GM13977 (cell line): ENCODE data around the gene TRPM8.

Experiments used
- DNase-seq: peaks from one replicate; pipeline ENCODE4 v3.0.0; 2012; ENCODE audit warnings: low spot score
- in situ Hi-C: fragments of 300-500 bp; cut with MboI; formaldehyde crosslinking; loops from one replicate; pipeline ENCODE4 v1.12.0; 2022; ENCODE audit warnings: low sequenced_read_pairs, low pct_unique_long_range_greater_than_20kb, mixed read lengths, inconsistent platforms; ENCODE audit not compliant: unreplicated experiment
- TF ChIP-seq, protein P1 (sequence below): IDR thresholded peaks from 2 replicates; pipeline ENCODE4 v1.5.1; 2012; ENCODE audit warnings: mild to moderate bottlenecking, control low read depth; ENCODE audit not compliant: insufficient read depth; ENCODE audit errors: extremely low read depth, missing control alignments

TRPM8 gene

DNA sequence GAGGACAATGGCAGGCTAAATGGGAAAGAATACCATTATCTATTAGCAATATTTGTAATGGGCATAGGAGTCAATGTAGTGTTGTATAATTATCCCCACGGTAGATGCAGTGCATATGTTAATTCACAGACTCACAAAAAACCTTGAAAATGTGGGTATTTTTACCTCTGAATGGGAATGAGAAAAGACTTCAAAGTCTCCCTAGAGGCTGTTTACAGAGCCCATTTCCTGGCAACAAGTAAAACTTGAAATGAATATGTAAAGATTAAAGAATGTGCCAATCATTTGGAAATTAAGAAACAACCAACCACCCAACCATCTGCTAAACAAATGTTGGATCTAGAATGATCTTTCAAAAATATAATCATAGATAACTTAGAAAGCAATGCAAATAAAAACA lies 27.1 kb downstream of the TRPM8 start:
- TF ChIP-seq, protein P1, sequence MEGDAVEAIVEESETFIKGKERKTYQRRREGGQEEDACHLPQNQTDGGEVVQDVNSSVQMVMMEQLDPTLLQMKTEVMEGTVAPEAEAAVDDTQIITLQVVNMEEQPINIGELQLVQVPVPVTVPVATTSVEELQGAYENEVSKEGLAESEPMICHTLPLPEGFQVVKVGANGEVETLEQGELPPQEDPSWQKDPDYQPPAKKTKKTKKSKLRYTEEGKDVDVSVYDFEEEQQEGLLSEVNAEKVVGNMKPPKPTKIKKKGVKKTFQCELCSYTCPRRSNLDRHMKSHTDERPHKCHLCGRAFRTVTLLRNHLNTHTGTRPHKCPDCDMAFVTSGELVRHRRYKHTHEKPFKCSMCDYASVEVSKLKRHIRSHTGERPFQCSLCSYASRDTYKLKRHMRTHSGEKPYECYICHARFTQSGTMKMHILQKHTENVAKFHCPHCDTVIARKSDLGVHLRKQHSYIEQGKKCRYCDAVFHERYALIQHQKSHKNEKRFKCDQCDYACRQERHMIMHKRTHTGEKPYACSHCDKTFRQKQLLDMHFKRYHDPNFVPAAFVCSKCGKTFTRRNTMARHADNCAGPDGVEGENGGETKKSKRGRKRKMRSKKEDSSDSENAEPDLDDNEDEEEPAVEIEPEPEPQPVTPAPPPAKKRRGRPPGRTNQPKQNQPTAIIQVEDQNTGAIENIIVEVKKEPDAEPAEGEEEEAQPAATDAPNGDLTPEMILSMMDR, result no peak
- DNase-seq, result no peak
- in situ Hi-C loops, result no loop called here

DNA sequence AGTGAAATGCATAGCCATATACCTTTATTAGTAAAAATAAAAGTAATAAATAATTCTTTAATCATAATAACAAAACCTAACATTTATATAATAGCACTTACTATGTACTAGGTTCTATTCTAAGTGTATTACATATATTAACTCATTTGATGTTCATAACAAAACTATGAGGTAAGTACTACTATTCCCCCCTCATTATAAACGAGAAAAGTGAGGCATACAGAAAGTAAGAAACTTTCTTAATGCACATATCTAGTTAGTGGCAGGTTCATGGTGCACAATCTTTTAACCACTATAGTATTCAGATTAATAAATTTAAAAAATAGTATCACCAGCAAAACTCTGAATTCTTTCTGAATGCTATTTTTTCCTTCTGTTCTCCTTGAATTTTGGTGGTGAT lies 27.5 kb downstream of the TRPM8 start:
- no peak for DNase-seq
- in situ Hi-C loops, result no loop called here
- TF ChIP-seq, protein P1, result no peak

DNA sequence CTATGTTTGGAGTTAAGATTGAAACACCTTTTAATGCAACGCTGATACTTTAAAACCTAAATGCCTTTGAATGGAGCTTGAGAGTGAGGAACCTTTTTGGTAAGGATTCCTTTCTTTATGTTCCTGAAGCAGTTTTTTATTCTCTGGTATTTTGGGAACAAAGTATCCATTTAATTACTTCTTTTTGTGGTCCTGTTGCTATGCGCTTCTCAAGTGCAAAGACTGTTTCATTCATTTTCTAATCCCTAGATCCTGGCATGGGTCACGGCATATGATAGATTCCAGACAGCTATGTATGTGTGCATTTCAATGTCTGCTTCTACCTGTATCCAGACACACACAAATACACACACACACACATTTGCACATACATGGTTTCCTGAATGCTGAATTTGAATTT lies 28.0 kb downstream of the TRPM8 start:
- in situ Hi-C loops, result no loop called here
- DNase-seq, result no peak
- TF ChIP-seq, protein P1, result no peak

DNA sequence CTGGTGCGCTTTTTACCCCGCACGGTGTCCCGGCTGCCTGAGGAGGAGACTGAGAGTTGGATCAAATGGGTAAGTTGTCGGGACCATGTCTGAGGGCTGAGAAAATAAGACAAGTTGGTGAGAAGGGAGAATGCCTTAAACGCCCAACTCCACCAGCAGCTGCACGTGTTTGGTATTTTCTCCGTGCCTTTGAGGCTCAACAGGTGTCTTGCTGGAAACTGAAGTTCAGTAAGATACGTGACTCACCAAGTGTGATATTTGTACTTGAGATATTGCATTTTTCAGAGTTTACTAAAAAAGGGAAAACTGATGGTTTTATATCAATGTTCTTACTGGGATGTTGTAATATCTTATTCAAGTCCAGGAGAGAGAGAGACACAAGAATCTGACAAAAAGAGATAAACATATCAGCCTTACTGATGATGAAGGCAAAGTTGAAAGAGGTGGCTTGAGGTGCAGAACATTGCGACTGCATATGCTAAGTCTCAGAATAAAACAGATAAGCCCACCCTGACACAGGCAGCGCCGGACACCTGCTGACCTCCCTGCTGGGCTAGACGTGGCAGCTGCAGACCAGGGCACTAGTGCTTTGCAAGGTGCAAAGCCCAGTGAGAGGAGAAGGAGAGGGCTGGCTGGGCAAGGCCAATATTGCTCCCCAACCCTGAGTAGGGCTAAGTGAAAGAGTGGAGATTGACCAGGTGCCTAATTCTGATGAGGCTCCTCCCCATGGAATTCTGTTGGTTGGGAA lies 33.1 kb downstream of the TRPM8 start:
- in situ Hi-C loops, result no loop called here
- TF ChIP-seq, protein P1, result no peak
- DNase-seq, result no peak

DNA sequence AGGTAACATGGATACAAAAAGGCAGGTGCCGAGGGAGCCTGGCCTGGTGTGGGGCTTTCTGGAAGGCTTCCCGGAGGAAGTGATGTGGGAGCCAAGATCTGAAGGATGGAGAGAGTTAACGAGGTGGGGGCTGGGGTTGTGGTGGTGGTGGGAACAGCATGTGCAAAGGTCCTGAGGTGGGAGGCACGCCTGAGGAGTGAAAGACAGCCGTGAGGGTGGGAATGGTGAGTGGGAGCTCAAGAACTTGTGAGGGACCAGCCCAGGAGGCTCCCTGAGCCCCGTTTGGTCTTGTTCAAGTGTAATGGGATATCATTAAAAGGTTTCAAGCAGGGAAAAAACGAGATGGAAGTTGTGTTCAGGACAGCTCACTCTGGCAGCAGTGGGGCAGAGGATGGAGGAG lies 35.2 kb downstream of the TRPM8 start:
- TF ChIP-seq, protein P1, result no peak
- in situ Hi-C loops, result no loop called here
- no peak for DNase-seq

DNA sequence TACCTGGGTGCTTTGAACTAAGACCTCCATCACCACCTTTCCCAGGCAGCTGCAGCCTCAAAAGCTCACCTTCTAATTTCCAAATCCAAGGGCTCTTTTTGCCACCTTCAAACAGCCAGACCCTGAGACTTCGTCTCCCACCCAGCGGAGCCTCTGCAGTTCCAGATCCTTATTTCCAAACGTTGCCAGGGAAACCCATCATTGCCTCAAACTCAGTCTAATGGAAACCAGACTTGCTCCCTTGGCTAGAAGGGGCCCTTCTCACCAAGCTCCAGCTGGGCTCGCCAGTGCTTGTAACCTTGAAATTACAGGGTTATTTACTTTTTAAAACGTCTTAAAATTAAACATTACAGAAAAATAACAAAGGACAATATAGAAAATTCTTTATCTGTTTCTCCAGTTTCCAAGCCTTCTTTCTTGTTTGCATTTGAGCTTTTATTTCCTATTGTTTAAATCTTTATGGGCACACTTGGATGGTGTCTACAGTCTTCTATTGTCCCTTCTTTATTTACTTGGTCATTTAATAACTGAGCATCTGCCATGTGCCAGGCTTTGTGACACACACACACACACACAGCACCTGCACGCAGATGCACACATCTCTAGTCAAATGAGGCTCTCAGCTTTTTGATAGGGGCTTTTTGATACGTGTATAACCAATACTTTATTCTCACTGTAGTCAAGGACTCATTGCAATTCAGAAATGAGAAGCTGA lies 36.1 kb downstream of the TRPM8 start:
- no peak for DNase-seq
- in situ Hi-C loops, result no loop called here
- TF ChIP-seq, protein P1, result no peak
